Umbilical cord (tissue), 2 donors: ENCODE results near the gene ATP1B1. TPM values are rescaled to one million over a fixed set of nuclear protein-coding genes. Genes with fewer than 3 reads are reported as not detected.
A peak's percentile ranks its signal among the peaks of the same experiment; 100 is the strongest.

Experiments
- DNase-seq: peaks from one replicate; pipeline ENCODE4 v3.0.0-alpha.2; 2015; ENCODE audit warnings: low spot score
- total RNA-seq: library from RNA; depleted of rRNA; stranded (reverse); fragments of >200 nt; gene quantifications from one replicate; pipeline ENCODE4 v1.2.3, GENCODE V29; 2014; ENCODE audit warnings: low replicate concordance; ENCODE audit not compliant: insufficient read depth

ATP1B1 gene
- total RNA-seq, 1 donor from 2014 or later = 28.6 TPM

- no peak for DNase-seq
Observed at GRCh38 chr1:169094897-169095569, 11.5 kb upstream of the ATP1B1 start.

DNA sequence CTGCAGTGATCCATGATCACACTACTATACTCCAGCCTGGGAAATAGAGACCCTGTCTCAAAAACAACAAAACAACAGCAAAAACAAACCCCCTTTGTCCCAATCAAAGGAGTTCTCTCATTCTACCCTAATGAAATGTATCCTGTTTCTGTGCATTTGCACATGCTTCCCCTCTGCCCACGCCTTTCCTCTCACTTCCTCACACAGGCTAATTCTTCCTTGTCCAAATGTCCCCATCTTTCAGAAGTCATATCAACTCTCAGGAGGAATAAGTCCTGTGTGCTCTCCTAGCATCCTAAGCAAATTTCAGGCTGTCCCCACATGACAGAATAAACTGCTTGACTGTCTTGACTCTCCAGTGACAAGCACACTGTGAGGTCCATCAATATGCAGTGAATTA, 8.1 kb upstream of the ATP1B1 start:
- DNase-seq = no peak

DNA sequence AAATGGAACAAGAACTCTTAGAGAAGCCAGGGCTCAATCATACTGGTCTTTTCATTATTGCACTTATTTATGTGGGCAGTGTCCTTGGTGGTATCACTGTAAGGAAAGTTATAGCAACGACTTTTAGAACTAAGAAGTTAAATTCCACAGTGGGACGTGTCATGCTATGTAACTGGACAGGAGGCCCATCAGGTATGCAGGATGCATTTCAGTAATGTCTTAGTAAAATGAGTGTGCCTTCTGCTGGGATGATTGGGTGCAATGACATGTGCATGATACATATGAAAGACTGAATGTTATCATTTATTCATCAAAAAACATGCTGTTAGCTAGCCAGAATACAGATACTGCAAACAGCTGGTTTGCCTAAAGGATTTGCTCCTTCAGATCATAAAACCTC, 6.9 kb upstream of the ATP1B1 start:
- DNase-seq = no peak

GRCh38 chr1:169100208-169100607, 6.3 kb upstream of the ATP1B1 start:
- no peak for DNase-seq

GRCh38 chr1:169100651-169101088, 5.8 kb upstream of the ATP1B1 start:
- DNase-seq = no peak

- peak; percentile 89 for DNase-seq
Observed at GRCh38 chr1:169102567-169102966, 3.9 kb upstream of the ATP1B1 start.

DNA sequence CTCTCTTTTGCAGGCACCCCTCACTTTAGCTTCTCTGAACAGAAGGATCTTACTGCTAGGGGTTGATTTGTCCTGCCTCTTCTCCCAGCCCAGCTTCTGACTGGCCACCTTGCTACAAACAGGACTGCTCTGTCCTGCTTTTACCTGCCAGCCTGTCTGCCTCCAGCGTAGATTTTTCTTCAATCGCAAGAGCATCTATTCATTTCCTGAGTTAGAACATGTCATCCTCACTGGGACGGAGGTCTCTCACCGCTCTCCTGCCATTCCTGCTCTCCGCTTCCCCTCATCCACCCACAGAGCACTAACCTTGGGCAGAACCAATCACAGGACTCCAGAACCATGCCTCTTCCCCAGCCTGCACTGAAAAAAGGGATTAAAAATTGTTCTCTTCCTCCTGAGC, 3.5 kb upstream of the ATP1B1 start:
- no peak for DNase-seq

- DNase-seq = no peak
Observed at GRCh38 chr1:169103480-169103893, 3.0 kb upstream of the ATP1B1 start.

DNA sequence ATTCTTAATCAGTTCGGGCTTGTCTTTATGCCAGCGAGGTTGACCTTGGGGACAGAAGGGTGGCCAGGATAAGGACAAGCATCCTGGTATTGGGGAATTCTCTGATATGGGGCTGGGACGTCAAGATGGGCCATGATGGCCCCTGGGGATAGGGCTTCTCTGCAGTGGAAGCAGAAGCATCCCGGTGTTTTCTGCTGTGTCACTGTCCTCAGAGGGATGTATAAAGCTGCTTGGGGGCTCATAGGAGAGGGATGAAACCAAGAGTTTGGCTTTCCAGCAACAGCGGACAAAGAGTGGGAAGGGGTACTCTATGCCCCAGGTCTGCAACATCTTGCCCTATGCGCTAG, 1.4 kb upstream of the ATP1B1 start:
- DNase-seq = no peak

GRCh38 chr1:169105434-169106094, 926 bp upstream of the ATP1B1 start:
- DNase-seq = no peak

DNA sequence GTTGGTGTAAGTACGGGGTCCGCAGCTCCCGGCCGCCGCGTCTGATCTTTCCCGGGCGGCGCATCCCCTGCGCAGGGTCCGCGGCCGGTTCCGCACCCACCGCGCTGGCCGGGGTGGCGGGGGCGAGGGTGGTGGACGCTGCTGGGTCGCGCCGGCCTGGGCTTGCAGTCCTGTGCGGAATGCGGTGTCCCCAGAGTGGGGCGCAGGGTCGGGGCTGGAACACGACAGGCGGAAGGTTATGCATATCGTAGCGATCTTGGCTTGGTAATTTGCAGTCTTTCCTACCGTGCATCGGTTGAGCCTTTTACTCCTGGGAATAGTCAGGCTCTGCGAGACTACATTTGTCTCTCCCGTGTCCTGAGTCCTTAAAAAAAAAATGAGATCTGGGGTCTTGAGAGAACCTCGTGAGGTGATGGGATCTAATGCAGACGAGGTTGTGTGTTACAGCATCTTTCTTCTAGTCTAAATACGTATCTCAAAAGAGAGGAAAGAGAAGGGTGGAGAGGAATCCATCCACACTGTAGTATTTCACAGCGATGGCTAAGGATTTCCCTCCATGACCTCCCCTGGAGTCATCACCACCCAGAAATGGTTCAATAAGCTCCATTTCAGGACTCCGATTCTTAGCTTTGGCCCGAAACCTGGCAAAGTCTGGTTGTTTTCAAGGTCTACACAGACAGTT, 572 bp downstream of the ATP1B1 start:
- no peak for DNase-seq

- DNase-seq = no peak
Observed at GRCh38 chr1:169107603-169108208, 1.2 kb downstream of the ATP1B1 start.

DNA sequence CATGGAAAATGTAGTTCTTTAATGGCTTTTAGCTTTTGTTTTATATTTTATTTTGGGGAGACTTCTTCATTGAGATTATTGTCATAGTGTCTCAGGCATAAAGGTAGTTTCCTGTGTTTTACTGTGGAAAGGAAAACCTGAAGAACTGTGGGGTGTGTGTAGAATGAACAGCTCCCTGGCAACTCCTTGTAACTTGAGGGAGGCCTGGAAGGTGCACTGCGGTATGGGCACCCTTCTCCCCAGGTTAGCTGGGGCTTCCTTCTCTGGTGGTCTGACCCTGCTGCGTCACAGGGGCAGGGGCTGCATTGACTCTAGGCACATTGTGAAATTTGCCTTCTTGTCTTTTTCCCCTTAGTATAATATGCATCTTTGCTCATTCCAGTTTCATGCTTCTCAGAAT, 1.7 kb downstream of the ATP1B1 start:
- no peak for DNase-seq

DNA sequence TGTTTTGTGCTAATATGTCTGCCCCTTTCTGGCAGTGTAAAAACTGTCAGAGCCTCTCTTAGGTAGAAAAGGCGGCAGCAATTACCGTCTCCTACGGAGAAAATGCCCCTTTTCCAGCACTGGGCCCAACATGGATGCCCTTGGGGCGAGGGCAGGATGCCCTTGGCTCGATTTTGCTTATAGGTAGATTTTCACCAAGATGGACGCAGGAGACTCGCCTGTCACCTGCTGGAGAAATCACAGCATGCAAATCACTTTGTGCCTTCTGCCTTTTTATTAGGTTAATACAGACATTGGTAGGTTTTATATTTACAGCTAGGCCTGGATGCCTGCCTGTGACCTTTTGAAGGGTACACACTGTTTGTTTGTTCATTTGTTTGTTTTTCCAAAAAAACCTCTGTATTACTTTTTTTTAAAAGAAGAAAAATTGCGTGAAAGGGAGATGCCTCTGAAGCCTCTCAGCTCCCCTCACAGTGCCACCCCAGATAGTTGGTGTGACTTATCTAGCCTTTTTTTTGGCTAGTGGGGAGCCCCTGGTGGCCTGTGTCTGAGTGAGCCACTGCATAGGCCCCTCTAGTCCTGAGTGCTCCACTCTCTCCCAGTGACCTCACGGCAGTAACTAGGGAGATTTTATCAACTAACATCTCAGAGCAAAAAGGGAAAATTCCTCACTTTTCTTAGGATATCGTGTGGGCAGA, 2.5 kb downstream of the ATP1B1 start:
- DNase-seq = no peak

GRCh38 chr1:169109561-169110134, 3.2 kb downstream of the ATP1B1 start:
- DNase-seq = peak; percentile 85

DNA sequence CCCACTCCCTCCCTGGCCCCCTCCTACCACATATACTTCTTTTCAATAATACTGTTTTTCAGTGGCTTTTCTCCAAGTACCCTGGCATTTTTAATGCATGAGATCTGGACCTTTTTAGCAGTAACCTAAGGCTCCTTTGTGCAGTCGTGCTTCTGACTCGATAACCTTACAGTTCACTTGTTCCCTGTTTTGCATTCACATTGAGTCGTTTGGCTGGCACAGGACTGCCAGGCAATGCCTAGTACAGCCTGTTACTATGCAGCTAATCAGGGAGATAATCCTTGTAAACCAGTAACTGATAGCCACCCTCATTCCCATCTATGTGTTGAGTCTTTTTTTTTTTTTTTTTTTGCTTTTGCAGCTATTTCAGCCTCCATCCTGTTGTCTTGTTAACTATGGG, 3.7 kb downstream of the ATP1B1 start:
- no peak for DNase-seq

DNA sequence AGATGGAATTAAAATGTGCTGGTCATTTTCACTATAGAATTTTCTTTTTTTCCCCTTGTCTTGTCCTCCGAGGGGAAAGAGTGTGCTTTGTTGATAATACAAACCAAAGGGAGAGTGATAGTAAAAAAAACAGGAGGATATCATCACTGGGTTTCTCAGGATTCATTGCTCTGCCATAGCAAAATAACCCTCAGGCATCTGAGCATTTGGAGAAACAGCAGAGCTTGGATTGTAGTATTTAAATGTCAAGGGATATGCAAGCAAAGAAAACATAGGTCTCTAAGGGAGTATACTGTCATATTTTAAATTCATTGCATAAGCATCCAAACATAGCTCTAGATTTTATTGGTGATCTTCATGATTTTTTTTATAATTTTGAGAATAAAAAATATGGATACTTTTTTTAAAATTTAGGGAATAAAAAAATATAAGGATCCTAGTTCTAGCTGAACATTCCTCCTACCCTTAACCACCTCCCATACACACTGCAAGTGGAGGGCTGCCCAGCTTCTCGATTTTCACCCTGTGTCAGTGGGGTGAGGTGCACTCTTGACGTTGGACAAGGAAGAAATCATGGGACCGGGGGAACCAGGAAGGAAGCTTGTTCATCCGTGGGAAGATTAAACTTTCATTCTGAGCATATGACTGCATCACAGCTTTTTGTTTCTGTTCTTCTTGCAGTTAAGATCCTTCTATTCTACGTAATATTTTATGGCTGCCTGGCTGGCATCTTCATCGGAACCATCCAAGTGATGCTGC, 4.4 kb downstream of the ATP1B1 start:
- peak; percentile 62 for DNase-seq

GRCh38 chr1:169111472-169111871, 5.0 kb downstream of the ATP1B1 start:
- no peak for DNase-seq

DNA sequence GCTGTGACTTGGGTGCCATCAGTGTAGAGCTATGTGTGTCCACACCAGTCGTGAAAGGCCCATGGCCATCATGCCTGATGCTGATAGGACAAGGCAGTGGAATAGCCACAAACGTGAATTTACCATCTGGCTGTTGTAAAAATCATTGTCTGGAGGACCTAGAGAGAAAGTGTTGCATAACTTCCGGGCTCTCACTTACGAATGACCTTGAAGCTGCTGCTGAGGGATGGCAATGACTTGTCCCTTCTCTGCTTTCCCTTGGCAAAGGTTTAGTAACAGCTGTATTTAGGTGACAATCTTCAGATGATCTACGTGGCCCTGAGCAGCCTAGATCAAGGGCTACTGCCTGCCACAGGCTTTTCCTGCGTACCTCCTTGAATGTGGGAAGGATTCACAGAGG, 5.8 kb downstream of the ATP1B1 start:
- DNase-seq = no peak

- peak; percentile 35 for DNase-seq
Observed at GRCh38 chr1:169113613-169114119, 7.2 kb downstream of the ATP1B1 start.
